GM21737 (cell line): ENCODE results near the gene MTOR.
A peak's percentile ranks its signal among the peaks of the same experiment; 100 is the strongest.
"Not testable (repeated sequence)": the region's sequence is repeated elsewhere in the genome, so short reads cannot be mapped to it uniquely, and the experiment has no call there.

Experiments used
- ATAC-seq: cut with Tn5 transposase; IDR thresholded peaks from one replicate; pipeline ENCODE4 v1.9.1; 2021; ENCODE audit warnings: mild to moderate bottlenecking, moderate library complexity; ENCODE audit not compliant: unreplicated experiment

MTOR gene

GRCh38 chr1:11067716-11068599 lies 194.4 kb downstream of the MTOR start:
- no peak for ATAC-seq

GRCh38 chr1:11065796-11066195 lies 196.6 kb downstream of the MTOR start:
- no peak for ATAC-seq

- no peak for ATAC-seq
Observed at GRCh38 chr1:11064942-11065341, 197.4 kb downstream of the MTOR start.

GRCh38 chr1:11063937-11064537 lies 198.3 kb downstream of the MTOR start:
- not testable (repeated sequence) for ATAC-seq

GRCh38 chr1:11062965-11063401 lies 199.4 kb downstream of the MTOR start:
- no peak for ATAC-seq

- ATAC-seq = no peak
Observed at GRCh38 chr1:11061652-11062365, 200.5 kb downstream of the MTOR start.

GRCh38 chr1:11059968-11060830 lies 202.2 kb downstream of the MTOR start, which contains the start of gene SRM:
Gene SRM, minus strand, starts transcription at chr1:11060018. Its CDS starts 75 bp downstream, at chr1:11059943.
- peak; percentile 87 for ATAC-seq

GRCh38 chr1:11059155-11059967 lies 203.0 kb downstream of the MTOR start:
- ATAC-seq = peak; percentile 23

- ATAC-seq = no peak
Observed at GRCh38 chr1:11058595-11059154, 203.7 kb downstream of the MTOR start.

GRCh38 chr1:11058026-11058425 lies 204.3 kb downstream of the MTOR start:
- no peak for ATAC-seq

- ATAC-seq = no peak
Observed at GRCh38 chr1:11057477-11057876, 204.9 kb downstream of the MTOR start.
